Activated CD4-positive, alpha-beta T cell treated with anti-CD3 and anti-CD28 coated beads, Interleukin-10, Interleukin-2, amounts not matched to agents 100 ng/mL and 50 ng/mL, durations not matched to agents 16 hours and 8 hours (primary cell): Measurements from ENCODE around the gene TULP4.
"Not testable (repeated sequence)": the region's sequence is repeated elsewhere in the genome, so short reads cannot be mapped to it uniquely, and the experiment has no call there.

Experiments used
- DNase-seq: peaks from one replicate; pipeline ENCODE4 v3.0.0-alpha.2; 2020

Gene TULP4

GRCh38 chr6:158366363-158366762 is 54.1 kb downstream of the TULP4 start:
- DNase-seq: no peak

GRCh38 chr6:158367816-158368215 is 55.6 kb downstream of the TULP4 start:
- DNase-seq: no peak

GRCh38 chr6:158369241-158369640 is 57.0 kb downstream of the TULP4 start:
- DNase-seq: no peak

GRCh38 chr6:158370805-158371204 is 58.5 kb downstream of the TULP4 start:
- no peak for DNase-seq

- no peak for DNase-seq
These were observed 59.0 kb downstream of the TULP4 start for GRCh38 chr6:158371261-158371660.

- no peak for DNase-seq
These were observed 60.3 kb downstream of the TULP4 start for GRCh38 chr6:158372574-158372973.

GRCh38 chr6:158373214-158373613 is 60.9 kb downstream of the TULP4 start:
- DNase-seq: no peak

- DNase-seq: no peak
These were observed 61.8 kb downstream of the TULP4 start for GRCh38 chr6:158374020-158374419.

GRCh38 chr6:158376631-158377081 is 64.4 kb downstream of the TULP4 start:
- no peak for DNase-seq

GRCh38 chr6:158377860-158378259 is 65.6 kb downstream of the TULP4 start:
- DNase-seq: no peak

GRCh38 chr6:158379336-158379735 is 67.1 kb downstream of the TULP4 start:
- DNase-seq: no peak

GRCh38 chr6:158381214-158381613 is 68.9 kb downstream of the TULP4 start:
- no peak for DNase-seq

GRCh38 chr6:158382491-158382890 is 70.2 kb downstream of the TULP4 start:
- DNase-seq: no peak

- DNase-seq: no peak
These were observed 70.8 kb downstream of the TULP4 start for GRCh38 chr6:158383057-158383456.

GRCh38 chr6:158383542-158383941 is 71.3 kb downstream of the TULP4 start:
- no peak for DNase-seq

GRCh38 chr6:158384671-158385110 is 72.4 kb downstream of the TULP4 start:
- no peak for DNase-seq

- DNase-seq: no peak
These were observed 74.8 kb downstream of the TULP4 start for GRCh38 chr6:158387036-158387435.

- no peak for DNase-seq
These were observed 75.3 kb downstream of the TULP4 start for GRCh38 chr6:158387578-158387977.

- DNase-seq: peak; percentile 30
These were observed 76.5 kb downstream of the TULP4 start for GRCh38 chr6:158388727-158389126.

GRCh38 chr6:158389193-158389919 is 77.1 kb downstream of the TULP4 start:
- DNase-seq: peak; percentile 11

- no peak for DNase-seq
These were observed 79.0 kb downstream of the TULP4 start for GRCh38 chr6:158391276-158391675.

- not testable (repeated sequence) for DNase-seq
These were observed 79.7 kb downstream of the TULP4 start for GRCh38 chr6:158391977-158392376.

- DNase-seq: no peak
These were observed 83.9 kb downstream of the TULP4 start for GRCh38 chr6:158396136-158396535.

GRCh38 chr6:158397578-158397977 is 85.3 kb downstream of the TULP4 start:
- DNase-seq: no peak
